HG03135 (cell line): ENCODE measurements around the gene PGAP1.
"Not testable (repeated sequence)": the region's sequence is repeated elsewhere in the genome, so short reads cannot be mapped to it uniquely, and the experiment has no call there.

Source experiments
- ATAC-seq: cut with Tn5 transposase; IDR thresholded peaks from one replicate; pipeline ENCODE4 v1.9.1; 2021; ENCODE audit warnings: mild to moderate bottlenecking, moderate library complexity; ENCODE audit not compliant: unreplicated experiment

Gene PGAP1

DNA sequence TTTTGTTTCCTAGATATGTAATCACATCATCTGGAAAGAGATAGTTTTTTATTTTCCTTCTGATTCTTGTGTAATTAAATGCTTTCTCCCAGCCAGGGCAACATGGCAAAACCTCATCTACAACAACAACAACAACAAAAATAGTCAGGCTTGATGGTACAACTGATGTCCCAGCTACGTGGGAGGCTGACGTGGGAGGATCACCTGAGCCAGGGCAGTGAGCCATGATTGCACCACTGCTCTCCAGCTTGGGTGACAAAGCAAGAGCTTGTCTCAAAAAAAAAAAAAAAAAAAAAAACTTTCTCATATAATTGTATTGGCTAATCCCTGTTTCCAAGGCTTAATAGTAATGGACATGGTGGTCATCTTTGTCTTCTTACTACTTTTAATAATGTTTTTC, 26.4 kb upstream of the PGAP1 start:
- no peak for ATAC-seq

DNA sequence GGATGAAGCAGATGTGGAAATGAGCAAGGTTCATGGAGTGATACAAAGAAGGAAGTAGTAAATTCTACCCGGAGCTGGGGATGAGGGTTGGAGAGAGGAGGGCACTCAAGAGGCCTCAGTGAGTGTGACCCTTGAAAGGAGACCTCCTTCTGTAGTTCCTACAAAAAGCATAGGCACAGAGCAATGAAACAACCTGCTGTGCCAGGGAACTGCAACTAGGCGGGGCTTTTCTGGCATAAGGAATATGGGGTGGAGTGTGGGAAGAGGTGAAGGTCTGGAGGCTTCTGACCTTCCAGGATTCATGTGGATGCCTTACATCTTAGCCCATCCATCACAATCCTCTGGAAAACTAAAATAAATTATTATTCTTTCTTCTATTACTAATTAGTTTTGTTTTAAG, 25.5 kb upstream of the PGAP1 start:
- no peak for ATAC-seq

GRCh38 chr2:196949116-196949515, 22.6 kb upstream of the PGAP1 start:
- ATAC-seq: no peak

DNA sequence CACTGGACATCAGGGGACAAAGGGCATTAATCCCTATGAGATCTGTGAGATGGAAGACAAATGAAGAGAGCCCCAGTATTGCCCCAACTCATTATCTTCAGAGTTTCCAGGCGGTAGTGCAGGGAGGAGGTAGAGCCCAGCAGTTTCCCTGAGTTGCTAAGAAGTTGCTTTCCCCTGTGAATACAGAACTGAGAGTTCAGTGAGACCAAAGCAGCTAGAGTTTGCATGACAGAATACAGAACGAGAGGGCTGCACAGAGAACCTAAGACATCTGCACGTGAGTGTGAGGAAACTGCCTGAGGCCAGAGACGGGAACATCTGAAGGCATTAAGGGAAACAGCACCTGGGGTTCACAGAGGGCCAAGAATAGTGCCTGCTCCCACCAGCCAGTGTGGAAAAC, 18.1 kb upstream of the PGAP1 start:
- peak; percentile 92 for ATAC-seq

- no peak for ATAC-seq
Measured at GRCh38 chr2:196941398-196942078, 15.0 kb upstream of the PGAP1 start.

DNA sequence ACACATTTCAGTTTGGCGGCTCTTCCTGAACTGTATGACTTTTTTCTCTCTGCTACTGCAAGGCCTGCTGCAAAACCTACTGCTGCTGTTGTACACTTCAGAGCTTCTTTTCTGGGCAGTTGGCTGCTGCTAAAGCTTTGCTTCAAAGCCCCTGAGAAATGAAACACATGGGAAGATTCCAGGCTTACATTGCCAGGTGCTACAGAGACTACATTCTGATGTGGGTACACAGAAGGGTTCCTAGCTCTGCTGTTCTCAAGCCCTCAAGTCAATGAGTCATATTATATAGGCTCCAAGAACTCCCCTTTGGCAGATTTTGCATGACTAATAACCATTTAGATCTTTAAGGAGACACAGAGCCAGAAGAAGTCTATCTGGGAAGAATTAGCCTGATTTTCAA, 12.9 kb upstream of the PGAP1 start:
- no peak for ATAC-seq

DNA sequence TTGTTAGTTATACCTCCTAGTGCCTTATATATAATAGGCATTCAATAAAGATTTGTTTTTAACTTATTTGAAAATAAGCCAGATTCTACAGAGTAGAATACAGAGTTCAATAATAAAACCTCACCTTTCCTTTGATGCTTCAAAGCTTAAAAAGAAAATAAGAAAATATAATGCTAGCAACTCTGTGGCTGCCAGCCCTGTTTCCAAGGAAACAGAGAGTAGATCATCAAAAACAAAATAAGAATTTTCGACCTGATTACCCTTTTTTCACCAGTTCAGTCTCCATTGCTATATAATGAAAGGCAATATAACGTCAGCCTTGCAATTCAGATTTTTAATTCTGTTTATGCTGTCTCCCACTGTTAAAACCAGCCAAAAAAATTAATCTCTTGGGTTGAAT, 8.9 kb upstream of the PGAP1 start:
- no peak for ATAC-seq

- no peak for ATAC-seq
Measured at GRCh38 chr2:196934672-196935071, 8.2 kb upstream of the PGAP1 start.

DNA sequence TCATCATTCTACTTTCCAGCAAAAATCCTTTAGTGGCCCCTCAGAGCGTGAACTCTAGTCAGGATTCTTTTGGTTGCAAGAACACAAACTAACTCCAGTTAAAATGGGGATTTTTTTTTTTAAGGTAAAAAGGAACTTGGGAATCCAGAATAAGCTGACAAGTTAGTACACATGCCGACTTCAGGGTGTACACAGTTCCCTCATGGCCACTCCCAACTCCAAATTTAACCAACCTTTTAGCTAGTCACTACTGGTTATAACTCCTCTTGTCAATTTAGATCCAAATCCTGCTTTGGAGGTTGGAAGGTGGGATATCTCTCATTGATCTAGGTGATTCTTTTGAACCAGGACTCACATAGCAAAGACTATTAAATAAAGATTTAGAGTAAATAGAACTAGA, 5.0 kb upstream of the PGAP1 start:
- ATAC-seq: no peak

GRCh38 chr2:196927376-196928225, 1.1 kb upstream of the PGAP1 start:
- peak; percentile 3 for ATAC-seq

DNA sequence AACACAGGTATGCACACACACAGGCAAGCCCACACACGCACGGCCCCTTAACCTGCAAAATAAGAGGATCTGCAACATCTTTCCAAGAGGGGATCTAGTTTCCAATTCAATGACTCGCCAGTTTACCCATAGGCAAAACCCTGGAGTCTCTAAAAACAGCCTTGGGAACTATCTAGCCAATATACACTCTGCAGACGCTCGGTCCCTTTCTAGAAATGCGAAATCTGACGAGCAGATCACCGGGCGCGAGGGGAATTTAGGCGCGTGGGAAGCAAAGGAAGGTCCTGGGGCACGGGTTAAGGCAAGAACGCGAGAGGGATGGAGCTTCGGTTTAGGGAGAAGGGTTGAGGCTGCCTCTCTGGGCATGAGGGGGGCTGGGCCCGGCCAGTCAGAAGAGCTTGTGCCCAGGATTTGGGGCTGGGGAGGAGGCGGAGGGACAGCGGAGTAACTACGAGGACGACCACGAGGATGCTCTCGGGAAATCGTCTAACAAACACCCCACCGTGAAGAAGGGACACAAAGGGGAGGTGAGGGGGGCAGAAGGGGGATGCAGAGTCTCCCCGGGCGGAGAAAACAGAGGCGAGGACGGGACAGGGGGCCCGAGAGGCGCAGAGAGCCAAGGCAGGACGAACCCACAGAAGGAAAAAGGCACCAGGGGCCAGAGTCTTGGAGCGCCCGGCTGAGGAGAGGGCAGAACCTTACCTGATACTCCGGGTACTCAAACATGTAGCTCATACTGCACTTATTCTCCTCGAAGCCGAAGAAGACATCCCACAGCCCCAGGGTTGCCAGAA, 542 bp downstream of the PGAP1 start:
- peak; percentile 40 for ATAC-seq

DNA sequence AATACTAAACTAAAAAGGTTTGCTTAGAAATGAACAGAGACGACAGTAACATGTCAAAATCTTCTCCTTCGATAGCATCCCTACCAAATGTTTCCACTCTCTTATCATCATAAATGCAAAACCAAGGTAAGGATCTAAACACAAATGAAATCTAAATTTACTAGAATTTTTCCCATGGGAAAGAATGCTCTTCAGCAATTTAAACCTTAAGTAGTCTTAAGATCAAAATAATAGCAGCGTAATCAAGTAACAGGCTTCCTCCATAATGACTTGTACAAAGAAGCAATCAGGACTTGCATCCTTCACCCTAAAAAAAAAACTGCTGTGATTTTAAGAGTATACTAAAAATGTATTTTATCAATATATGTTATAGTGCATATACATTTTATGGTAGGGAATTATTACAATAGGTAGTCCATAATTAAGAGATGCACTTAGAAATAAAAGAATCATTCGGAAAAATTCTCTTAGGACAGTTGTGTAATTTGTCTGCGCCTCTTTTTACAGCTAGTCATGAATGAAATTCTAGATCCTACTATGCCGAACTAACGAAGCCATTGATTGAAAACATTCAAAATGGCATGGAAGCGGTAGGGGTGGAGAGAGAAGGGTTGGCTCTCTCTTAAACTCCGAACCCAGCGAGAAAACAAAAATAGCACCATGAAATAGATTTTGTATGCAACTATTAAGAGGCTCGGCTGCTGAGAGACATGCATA, 1.3 kb downstream of the PGAP1 start:
- no peak for ATAC-seq

GRCh38 chr2:196924051-196924450, 2.5 kb downstream of the PGAP1 start:
- no peak for ATAC-seq

DNA sequence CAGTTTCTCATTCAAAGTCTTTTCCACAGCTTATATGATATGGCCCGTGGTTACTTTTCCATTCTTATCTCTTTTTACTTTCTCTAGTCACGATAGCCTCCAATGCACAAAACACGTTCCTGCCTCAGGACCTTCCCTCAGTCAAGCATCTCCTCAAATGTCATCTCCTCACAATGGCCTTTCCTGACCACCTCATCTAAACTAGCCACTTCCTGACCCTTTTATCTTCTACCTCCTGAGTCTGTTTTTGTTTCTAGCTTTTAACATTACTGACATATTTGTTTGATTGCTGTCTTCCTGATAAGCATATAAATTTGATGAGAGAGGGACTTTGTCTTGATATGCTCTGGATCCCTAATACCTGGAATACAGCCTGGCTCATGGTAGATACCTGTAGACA, 7.6 kb downstream of the PGAP1 start:
- no peak for ATAC-seq

- no peak for ATAC-seq
Measured at GRCh38 chr2:196917802-196918201, 8.7 kb downstream of the PGAP1 start.

DNA sequence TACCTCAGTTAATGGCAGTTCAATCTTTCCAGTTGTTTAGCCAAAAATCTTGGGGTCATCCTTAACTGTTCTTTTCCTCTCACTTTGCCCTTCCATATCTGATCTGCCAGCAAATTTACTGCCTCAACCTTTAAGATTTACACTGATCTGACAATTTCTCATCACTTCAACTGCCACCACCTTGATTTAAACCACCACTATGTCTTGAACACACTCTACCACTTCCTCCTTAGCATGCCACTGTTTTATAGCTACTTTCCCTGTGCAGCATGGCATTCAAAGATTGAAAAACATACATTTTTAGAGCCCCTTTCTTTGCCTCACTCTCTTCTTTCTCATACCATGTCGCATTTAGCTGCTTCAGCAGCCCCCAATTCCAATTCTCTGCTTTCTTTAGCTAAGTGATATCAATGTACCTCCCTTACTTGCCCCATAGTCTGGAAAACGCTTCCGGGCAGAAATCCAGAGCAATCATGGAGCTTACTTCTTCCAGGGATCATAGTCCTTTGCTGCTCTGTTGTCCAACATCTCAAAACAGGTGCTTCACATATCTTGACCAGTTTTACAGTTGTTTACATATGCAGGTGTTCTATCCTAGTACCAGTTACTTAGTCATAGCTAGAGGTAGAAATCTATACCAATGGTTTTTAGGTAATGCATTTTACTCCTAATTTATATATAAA, 10.9 kb downstream of the PGAP1 start:
- peak; percentile 12 for ATAC-seq

DNA sequence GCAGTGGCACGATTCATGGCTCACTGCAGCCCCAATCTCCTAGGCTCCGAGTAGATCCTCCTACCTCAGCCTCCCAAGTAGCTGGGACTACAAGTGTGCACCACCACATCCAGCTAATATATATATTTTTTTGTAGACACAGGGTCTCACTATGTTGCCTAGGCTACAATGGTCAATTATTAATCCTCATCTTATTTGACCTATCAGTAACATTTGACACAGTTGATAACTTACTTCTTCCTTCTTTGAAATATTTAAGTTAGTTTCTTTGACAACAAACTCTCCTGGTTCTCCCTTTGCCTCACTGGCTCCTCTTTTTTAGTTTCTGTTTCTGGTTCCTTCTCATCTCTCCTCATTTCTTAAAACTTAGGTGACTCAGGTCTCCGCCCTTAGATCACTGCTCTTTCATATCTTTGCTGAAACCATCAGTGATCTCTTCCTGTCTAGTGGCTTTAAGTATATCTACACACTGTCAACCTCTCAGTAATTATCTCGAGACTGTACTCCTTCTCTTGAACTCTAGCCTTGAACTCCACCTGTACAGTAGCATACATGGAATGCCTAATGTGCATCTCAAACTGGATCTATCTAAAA, 11.5 kb downstream of the PGAP1 start:
- ATAC-seq: peak; percentile 86

- ATAC-seq: no peak
Measured at GRCh38 chr2:196913691-196914090, 12.8 kb downstream of the PGAP1 start.

DNA sequence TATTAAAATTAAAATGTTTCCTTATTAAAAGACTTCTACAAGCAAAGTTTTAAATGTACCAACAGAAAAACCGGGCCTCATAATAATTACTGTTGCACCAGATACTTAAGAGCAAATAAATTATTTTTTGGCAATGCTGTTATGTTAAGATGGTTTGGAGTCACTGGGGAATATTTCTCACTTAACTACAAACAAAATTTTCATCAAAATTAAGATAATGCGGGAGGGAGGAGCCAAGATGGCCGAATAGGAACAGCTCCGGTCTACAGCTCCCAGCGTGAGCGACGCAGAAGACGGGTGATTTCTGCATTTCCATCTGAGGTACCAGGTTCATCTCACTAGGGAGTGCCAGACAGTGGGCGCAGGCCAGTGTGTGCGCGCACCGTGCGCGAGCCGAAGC, 21.1 kb downstream of the PGAP1 start:
- ATAC-seq: not testable (repeated sequence)

DNA sequence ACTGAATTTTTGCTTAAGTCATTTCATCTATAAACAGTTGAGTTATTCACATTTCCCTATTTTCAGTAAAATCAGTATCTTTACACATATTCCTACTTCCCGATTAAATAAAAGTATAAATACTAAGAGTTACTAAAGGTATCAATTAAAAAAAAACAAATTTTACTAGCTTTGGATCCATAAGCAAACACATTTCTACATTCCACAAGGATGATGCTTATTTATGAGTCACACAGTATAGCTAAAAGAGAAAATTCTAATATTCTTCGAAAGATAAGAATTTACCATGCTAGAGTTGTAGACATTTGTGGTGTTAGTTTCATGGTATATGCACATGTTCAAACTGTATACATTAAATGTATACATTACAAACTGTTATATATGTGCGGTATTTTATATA, 23.7 kb downstream of the PGAP1 start:
- no peak for ATAC-seq
